GM12878 (cell line): ENCODE results near the gene KIRREL1. TPM values are rescaled to one million over a fixed set of nuclear protein-coding genes. Genes with fewer than 3 reads are reported as not detected.

ENCODE experiments used
- ATAC-seq: fragments of 200-7000 bp; cut with Tn5 transposase; 3 replicates; pipeline ENCODE4 v1.9.1; 2020; ENCODE audit warnings: mild to moderate bottlenecking, moderate library complexity
- BruUV-seq: library from RNA; stranded (reverse); fragments of 400-500 nt; replicated peaks from 2 replicates; lab custom pipeline; 2021; lab: Mats Ljungman, UMichigan
- CTCF ChIA-PET: fragments of 300-600 bp; sonication (Branson Sonifier 250); formaldehyde crosslinking; extraction: SDS; loops from one replicate; lab custom pipeline; 2021; ENCODE audit warnings: inconsistent platforms; lab: Yijun Ruan, JAX
- POLR2A ChIA-PET: fragments of 350-600 bp; formaldehyde crosslinking; extraction: SDS; loops from one replicate; lab custom pipeline; 2021; ENCODE audit warnings: inconsistent platforms; lab: Charles Lee
- RAD21 ChIA-PET: fragments of 300-600 bp; sonication (Branson Sonifier 250); formaldehyde crosslinking; loops from one replicate; lab custom pipeline; 2023; ENCODE audit warnings: antibody characterized with exemption; ENCODE audit not compliant: unreplicated experiment; lab: Charles Lee
- SMC1A ChIA-PET: fragments of 300-600 bp; sonication (Branson Sonifier 250); formaldehyde crosslinking; loops from one replicate; lab custom pipeline; 2023; ENCODE audit not compliant: unreplicated experiment, uncharacterized antibody; lab: Charles Lee
- DNase-seq: peaks from one replicate; pipeline ENCODE4 v3.0.0-alpha.2; 2011; ENCODE audit warnings: low read depth, low spot score
- FAIRE-seq: peaks from 3 replicates; lab custom pipeline; 2011; peaks lifted over from hg19 to GRCh38; lab: Jason Lieb, UNC
- H2AFZ ChIP-seq: 2 replicates; pipeline ENCODE4 v1.6.0; 2011; ENCODE audit warnings: low read depth, low read length, control low read depth; ENCODE audit not compliant: control insufficient read depth
- H3K27ac ChIP-seq: 2 replicates; pipeline ENCODE4 v1.5.1; 2011; ENCODE audit warnings: control low read depth; ENCODE audit not compliant: control insufficient read depth, insufficient read depth
- H3K27me3 ChIP-seq, 2 experiments: replicated peaks in 1 of 2; 2 replicates each; pipeline versions ENCODE4 v1.6.0 to v1.6.1; 2011; ENCODE audit warnings: low read length in 1 of 2; ENCODE audit not compliant: control insufficient read depth in 2 of 2, insufficient read depth in 2 of 2
- H3K36me3 ChIP-seq, 2 experiments: 2 replicates each; pipeline ENCODE4 v1.5.1; 2011; ENCODE audit warnings: low read length in 1 of 2; ENCODE audit not compliant: control insufficient read depth in 2 of 2, insufficient read depth in 2 of 2
- H3K4me1 ChIP-seq: 2 replicates; pipeline ENCODE4 v1.6.1; 2011; ENCODE audit warnings: mild to moderate bottlenecking, low read length, moderate library complexity, mixed read lengths; ENCODE audit not compliant: control insufficient read depth, insufficient read depth
- H3K4me2 ChIP-seq: 2 replicates; pipeline ENCODE4 v1.6.0; 2011; ENCODE audit warnings: control low read depth; ENCODE audit not compliant: control insufficient read depth, insufficient read depth
- H3K4me3 ChIP-seq: fragments of 200-600 bp; sonication (generic); 2 replicates; pipeline ENCODE4 v1.5.1; 2016
- H3K79me2 ChIP-seq: 2 replicates; pipeline ENCODE4 v1.6.0; 2011; ENCODE audit warnings: low read length; ENCODE audit not compliant: control insufficient read depth, insufficient read depth
- H3K9ac ChIP-seq: 2 replicates; pipeline ENCODE4 v1.8.0; 2011; ENCODE audit warnings: low read length, control low read depth, mixed read lengths; ENCODE audit not compliant: control insufficient read depth, insufficient read depth
- H3K9me3 ChIP-seq: replicated peaks from 3 replicates; pipeline ENCODE4 v1.5.1; 2011; ENCODE audit warnings: mild to moderate bottlenecking, low read length; ENCODE audit not compliant: control insufficient read depth, insufficient read depth
- H4K20me1 ChIP-seq: 2 replicates; pipeline ENCODE4 v1.6.0; 2011; ENCODE audit not compliant: control insufficient read depth, insufficient read depth
- CBFB ChIP-seq: IDR thresholded peaks from 2 replicates; pipeline ENCODE4 v1.6.1; 2016; ENCODE audit warnings: antibody characterized with exemption, low read depth
- CTCF ChIP-seq, 3 experiments: IDR thresholded peaks in 2 of 3; conservative IDR thresholded peaks in 1 of 3; 2 replicates each; pipeline ENCODE4 v1.5.1; 2011; ENCODE audit warnings: low read depth in 3 of 3, low read length in 3 of 3, mild to moderate bottlenecking in 3 of 3, control low read depth in 2 of 3, moderate library complexity in 2 of 3, inconsistent platforms in 1 of 3, mixed read lengths in 1 of 3; ENCODE audit not compliant: control insufficient read depth in 2 of 3, insufficient read depth in 1 of 3; ENCODE audit errors: extremely low read depth in 1 of 3
- GATAD2B ChIP-seq: fragments of 450-650 bp; conservative IDR thresholded peaks from 2 replicates; pipeline ENCODE4 v1.6.1; 2017; ENCODE audit warnings: low read depth, mild to moderate bottlenecking, moderate library complexity
- RAD21 ChIP-seq: IDR thresholded peaks from 2 replicates; pipeline ENCODE4 v1.6.1; 2011; ENCODE audit warnings: mild to moderate bottlenecking, low read depth, low read length, moderate library complexity; ENCODE audit not compliant: insufficient read depth
- SMC3 ChIP-seq: IDR thresholded peaks from 2 replicates; pipeline ENCODE4 v1.6.1; 2011; ENCODE audit warnings: low read length, improper control_type of control experiment, borderline replicate concordance
- SPI1 ChIP-seq: IDR thresholded peaks from 2 replicates; pipeline ENCODE4 v1.6.1; 2011; ENCODE audit warnings: low read depth, mild to moderate bottlenecking, low read length, moderate library complexity, borderline replicate concordance; ENCODE audit not compliant: insufficient read depth
- YY1 ChIP-seq: IDR thresholded peaks from 2 replicates; pipeline ENCODE4 v1.6.1; 2011; ENCODE audit warnings: low read depth, mild to moderate bottlenecking, low read length
- ZNF384 ChIP-seq: IDR thresholded peaks from 2 replicates; pipeline ENCODE4 v1.6.1; 2012; ENCODE audit warnings: low read depth, mild to moderate bottlenecking, low read length, improper control_type of control experiment, borderline replicate concordance
- ZSCAN29 ChIP-seq: fragments of 450-650 bp; IDR thresholded peaks from 2 replicates; pipeline ENCODE4 v1.6.1; 2017; ENCODE audit warnings: mild to moderate bottlenecking, moderate library complexity
- ZZZ3 ChIP-seq: IDR thresholded peaks from 2 replicates; pipeline ENCODE4 v1.6.1; 2011; ENCODE audit warnings: low read depth; ENCODE audit not compliant: control insufficient read depth, insufficient read length
- whole genome bisulfite sequencing: methylation state at CpG from one replicate; pipeline ENCODE4 v1.1.6; 2016; ENCODE audit warnings: low lambda C conversion rate; ENCODE audit not compliant: insufficient replicate concordance, insufficient coverage; ENCODE audit errors: missing lambda C conversion rate; 5-methylcytosine and 5-hydroxymethylcytosine counted together
- in situ Hi-C: fragments of 300-500 bp; cut with MboI; formaldehyde crosslinking; loops from 9 replicates; pipeline ENCODE4 v1.14.3; 2018; ENCODE audit warnings: mixed read lengths
- intact Hi-C: fragments of 100-400 bp; cut with micrococcal nuclease; formaldehyde crosslinking; loops from one replicate; pipeline ENCODE4 v1.14.2; 2022; ENCODE audit not compliant: unreplicated experiment
- polyA plus RNA-seq, 11 experiments: library from polyadenylated mRNA; depleted of rRNA in 4 of 11; unstranded in 6 of 11; stranded (reverse) in 5 of 11; fragments of >200 nt; fragmentation: Nextera tagmentation in 4 of 11; fragmentation: Illumina TruSeq in 1 of 11; extraction: Ambion mirVana in 4 of 11; extraction: Trizol in 1 of 11; gene quantifications; 1 replicate in 1 of 11; 2 replicates in 10 of 11; pipeline versions ENCODE4 v1.2.1 to v1.2.3, GENCODE V29; 2011 to 2016; ENCODE audit warnings: inconsistent platforms in 2 of 11, missing spikeins in 2 of 11, low read depth in 1 of 11
- total RNA-seq, 4 experiments: library from RNA; depleted of rRNA in 3 of 4; stranded (reverse); fragments of >200 nt in 3 of 4; fragmentation: Illumina TruSeq in 1 of 4; extraction: Trizol in 1 of 4; gene quantifications; 2 replicates each; pipeline versions ENCODE4 v1.2.1 to v1.2.3, GENCODE V29; 2013 to 2021

KIRREL1 gene
- total and polyA plus RNA-seq, 10 of the 15 experiments (the other 5 are each of a cell fraction or from before 2014, with no cell fraction given), result 0.15 TPM; not detected in 9

GRCh38 chr1:158095737-158096335 is 102.4 kb downstream of the KIRREL1 start:
- H3K4me1 ChIP-seq, result no peaks in the 10 kb centered on the region
- ATAC-seq, result peak; percentile 96
- ChIA-PET RAD21 (interaction anchor here (0.6 to 4.0 kb wide), 6 partner anchors 19 to 31 kb away, joined by 3 to 36 read pairs (median 4); no protein-coding TSS in a partner anchor), SMC1A (interaction anchor here (0.6 to 1.3 kb wide), 6 partner anchors 14 to 33 kb away, joined by 3 to 11 read pairs (median 6); no protein-coding TSS in a partner anchor), POLR2A (no interaction called here), CTCF (interaction anchor here (0.6 to 11.3 kb wide), 21 partner anchors 9 to 516 kb away, joined by 3 to 210 read pairs (median 4); no protein-coding TSS in a partner anchor)
- TF ChIP-seq ZSCAN29 (no peak), GATAD2B (no peak), RAD21 (peak; percentile 57), SPI1 (peak; percentile 5; the same call in 1 of the 2 replicates), YY1 (peak; percentile 39; the same call in 1 of the 2 replicates), SMC3 (peak; percentile 68; the same call in 1 of the 2 replicates), ZNF384 (no peak), ZZZ3 (no peak), CTCF (IDR thresholded peaks at IDR 0.05 in 2 of 3, conservative IDR thresholded peaks at IDR 0.05 in 1 of 3; ENCODE audit: control insufficient read depth in 2 of 3, extremely low read depth in 1 of 3, insufficient read depth in 1 of 3, low read depth in 3 of 3, low read length in 3 of 3) (peak; percentile 52 to 81 (median 76)), CBFB (no peak)
- peaks cover 0 to 4% of the 10 kb centered on the region in 2 experiments; a peak in 3 of 4 replicates for H3K27me3 ChIP-seq
- no peak overlapping the region for H3K4me3 ChIP-seq
- no peaks in the 10 kb centered on the region for H3K9me3 ChIP-seq
- H3K4me2 ChIP-seq, result no peak overlapping the region
- no peak overlapping the region for H3K27ac ChIP-seq
- in situ Hi-C loops (no loop called here), intact Hi-C loops (loop anchor here (1.0 kb wide), 2 partner anchors 25 to 29 kb away; no protein-coding TSS in a partner anchor)
- H2AFZ ChIP-seq, result no peak overlapping the region
- WGBS, result 14% methylated on average over 4 of the region's 4 CpGs
- H4K20me1 ChIP-seq, result no peaks in the 10 kb centered on the region
- no TSS peak for BruUV-seq
- no peak for FAIRE-seq
- DNase-seq, result no peak
- no peak overlapping the region for H3K9ac ChIP-seq
- no peaks in the 10 kb centered on the region for H3K36me3 ChIP-seq
- H3K79me2 ChIP-seq, result no peaks in the 10 kb centered on the region
